Gastroesophageal sphincter (tissue), 4 donors: ENCODE measurements around the gene SMOC1. TPM values are rescaled to one million over a fixed set of nuclear protein-coding genes. Genes with fewer than 3 reads are reported as not detected.

ENCODE experiments used
- ATAC-seq: fragments of 150-250 bp; one replicate; pipeline ENCODE4 v1.9.1; 2016; ENCODE audit warnings: mild to moderate bottlenecking, moderate library complexity
- H3K27ac ChIP-seq, 4 donors: fragments of 200-600 bp; sonication (generic) in 3 of 4; 1 replicate in 3 of 4; 2 replicates in 1 of 4; pipeline ENCODE4 v1.5.1; 2016 to 2019
- H3K27me3 ChIP-seq: fragments of 200-600 bp; sonication (generic); one replicate; pipeline ENCODE4 v1.5.1; 2019
- H3K36me3 ChIP-seq, 2 donors: fragments of 200-600 bp; sonication (generic); one replicate each; pipeline ENCODE4 v1.5.1; 2019; ENCODE audit warnings: control low read depth in 1 of 2
- H3K4me1 ChIP-seq, 3 donors: fragments of 200-600 bp; sonication (generic); 1 replicate in 2 of 3; 2 replicates in 1 of 3; pipeline ENCODE4 v1.5.1; 2016 to 2019; ENCODE audit warnings: control low read depth in 2 of 3
- H3K4me3 ChIP-seq, 2 donors: fragments of 200-600 bp; sonication (generic); one replicate each; pipeline ENCODE4 v1.5.1; 2019; ENCODE audit warnings: mild to moderate bottlenecking in 1 of 2, moderate library complexity in 1 of 2
- H3K9me3 ChIP-seq, 3 donors: fragments of 200-600 bp; sonication (generic); one replicate each; pipeline ENCODE4 v1.5.1; 2017 to 2019; ENCODE audit warnings: control low read depth in 2 of 3
- CTCF ChIP-seq, 4 experiments: fragments of 200-600 bp in 2 of 4; fragments of 450-650 bp in 2 of 4; sonication (generic) in 1 of 4; IDR thresholded peaks; one replicate each; pipeline ENCODE4 v1.5.1; 2017 to 2019; ENCODE audit warnings: antibody characterized with exemption in 4 of 4, mild to moderate bottlenecking in 2 of 4, moderate library complexity in 2 of 4
- EP300 ChIP-seq: sonication (generic); formaldehyde crosslinking; IDR thresholded peaks from one replicate; pipeline ENCODE4 v1.6.1; 2017; ENCODE audit warnings: antibody characterized with exemption, mild to moderate bottlenecking
- POLR2A ChIP-seq, 2 donors: fragments of 450-650 bp; IDR thresholded peaks; one replicate each; pipeline ENCODE4 v1.6.1; 2017; ENCODE audit warnings: antibody characterized with exemption in 2 of 2, mild to moderate bottlenecking in 2 of 2, moderate library complexity in 1 of 2
- POLR2AphosphoS5 ChIP-seq: sonication (generic); formaldehyde crosslinking; IDR thresholded peaks from one replicate; pipeline ENCODE4 v1.6.1; 2017; ENCODE audit warnings: antibody characterized with exemption
- WGBS, 2 donors: methylation state at CpG; one replicate each; pipeline ENCODE4 v1.1.5; 2018; ENCODE audit warnings: low coverage in 1 of 2; 5-methylcytosine and 5-hydroxymethylcytosine counted together
- total RNA-seq, 4 donors: library from RNA; depleted of rRNA; stranded (reverse); fragments of >200 nt; gene quantifications; one replicate each; pipeline ENCODE4 v1.1.0, GENCODE V29; 2016

Gene SMOC1
- total RNA-seq, 4 donors from 2014 or later: 0.19 to 11.8 (median 0.31) TPM; not detected in 1

- no peak overlapping the region for H3K27ac ChIP-seq
- peaks cover 46% of the 10 kb centered on the region for H3K27me3 ChIP-seq
- no peaks in the 10 kb centered on the region for H3K9me3 ChIP-seq
- no peak overlapping the region for H3K4me3 ChIP-seq
- no peaks in the 10 kb centered on the region for H3K36me3 ChIP-seq
- no peak for TF ChIP-seq POLR2AphosphoS5
- no peak for TF ChIP-seq EP300
- no peak for TF ChIP-seq POLR2A (IDR thresholded peaks at IDR 0.05)
- no peak for TF ChIP-seq CTCF (IDR thresholded peaks at IDR 0.05)
- ATAC-seq: no peak
- H3K4me1 ChIP-seq: no peaks in the 10 kb centered on the region
- WGBS, 2 donors: 83% methylated on average over 1 of the region's 2 CpGs; no CpG with 5 or more reads in 1 of the 2 donors
These were observed 180.3 kb downstream of the SMOC1 start for GRCh38 chr14:70059545-70059944.

- Histone ChIP-seq H3K9me3 (no peaks in the 10 kb centered on the region), H3K36me3 (no peaks in the 10 kb centered on the region), H3K4me1 (no peaks in the 10 kb centered on the region), H3K27ac (no peak overlapping the region), H3K4me3 (no peak overlapping the region), H3K27me3 (peaks cover 44% of the 10 kb centered on the region)
- no peak for ATAC-seq
- no peak for TF ChIP-seq EP300
- TF ChIP-seq POLR2AphosphoS5: no peak
- no peak for TF ChIP-seq POLR2A (IDR thresholded peaks at IDR 0.05)
- no peak for TF ChIP-seq CTCF (IDR thresholded peaks at IDR 0.05)
- WGBS, 2 donors: 44% methylated on average over 1 of the region's 2 CpGs; no CpG with 5 or more reads in 1 of the 2 donors
These were observed 181.9 kb downstream of the SMOC1 start for GRCh38 chr14:70061108-70061507.

GRCh38 chr14:70064136-70064865 is 185.1 kb downstream of the SMOC1 start:
- Histone ChIP-seq H3K9me3 (no peaks in the 10 kb centered on the region), H3K36me3 (no peaks in the 10 kb centered on the region), H3K27ac (no peak overlapping the region), H3K27me3 (peaks cover 26% of the 10 kb centered on the region), H3K4me3 (no peak overlapping the region), H3K4me1 (no peaks in the 10 kb centered on the region)
- WGBS, 2 donors: 56 to 66% methylated on average over 5 to 7 of the region's 11 CpGs
- TF ChIP-seq CTCF (IDR thresholded peaks at IDR 0.05) (no peak), POLR2AphosphoS5 (no peak), POLR2A (IDR thresholded peaks at IDR 0.05) (no peak)
- no peak for ATAC-seq

- Histone ChIP-seq H3K27ac (no peak overlapping the region), H3K4me1 (no peaks in the 10 kb centered on the region), H3K9me3 (no peaks in the 10 kb centered on the region), H3K27me3 (peaks cover 12% of the 10 kb centered on the region), H3K4me3 (no peak overlapping the region), H3K36me3 (no peaks in the 10 kb centered on the region)
- ATAC-seq: no peak
- TF ChIP-seq CTCF (IDR thresholded peaks at IDR 0.05) (no peak), EP300 (no peak), POLR2A (IDR thresholded peaks at IDR 0.05) (no peak)
- 62 to 91% methylated on average over 2 to 5 of the region's 5 CpGs for WGBS, 2 donors
These were observed 188.6 kb downstream of the SMOC1 start for GRCh38 chr14:70067810-70068209.

GRCh38 chr14:70069186-70069585 is 190.0 kb downstream of the SMOC1 start:
- WGBS, 2 donors: 21 to 46% methylated on average over 4 to 5 of the region's 5 CpGs
- Histone ChIP-seq H3K27me3 (peaks cover 5% of the 10 kb centered on the region), H3K4me1 (no peaks in the 10 kb centered on the region), H3K4me3 (no peak overlapping the region), H3K36me3 (no peaks in the 10 kb centered on the region), H3K27ac (no peak overlapping the region), H3K9me3 (no peaks in the 10 kb centered on the region)
- TF ChIP-seq EP300: no peak
- TF ChIP-seq POLR2AphosphoS5: no peak
- TF ChIP-seq CTCF (IDR thresholded peaks at IDR 0.05): no peak
- no peak for TF ChIP-seq POLR2A (IDR thresholded peaks at IDR 0.05)
- no peak for ATAC-seq
